ENCODE measurements around the gene HOXB4. TPM values are rescaled to one million over a fixed set of nuclear protein-coding genes. Genes with fewer than 3 reads are reported as not detected.

HOXB4 gene
- total and polyA plus RNA-seq, 5 donors from 2014 or later: 0.16 to 2.9 (median 0.18) TPM; not detected in 2

DNA sequence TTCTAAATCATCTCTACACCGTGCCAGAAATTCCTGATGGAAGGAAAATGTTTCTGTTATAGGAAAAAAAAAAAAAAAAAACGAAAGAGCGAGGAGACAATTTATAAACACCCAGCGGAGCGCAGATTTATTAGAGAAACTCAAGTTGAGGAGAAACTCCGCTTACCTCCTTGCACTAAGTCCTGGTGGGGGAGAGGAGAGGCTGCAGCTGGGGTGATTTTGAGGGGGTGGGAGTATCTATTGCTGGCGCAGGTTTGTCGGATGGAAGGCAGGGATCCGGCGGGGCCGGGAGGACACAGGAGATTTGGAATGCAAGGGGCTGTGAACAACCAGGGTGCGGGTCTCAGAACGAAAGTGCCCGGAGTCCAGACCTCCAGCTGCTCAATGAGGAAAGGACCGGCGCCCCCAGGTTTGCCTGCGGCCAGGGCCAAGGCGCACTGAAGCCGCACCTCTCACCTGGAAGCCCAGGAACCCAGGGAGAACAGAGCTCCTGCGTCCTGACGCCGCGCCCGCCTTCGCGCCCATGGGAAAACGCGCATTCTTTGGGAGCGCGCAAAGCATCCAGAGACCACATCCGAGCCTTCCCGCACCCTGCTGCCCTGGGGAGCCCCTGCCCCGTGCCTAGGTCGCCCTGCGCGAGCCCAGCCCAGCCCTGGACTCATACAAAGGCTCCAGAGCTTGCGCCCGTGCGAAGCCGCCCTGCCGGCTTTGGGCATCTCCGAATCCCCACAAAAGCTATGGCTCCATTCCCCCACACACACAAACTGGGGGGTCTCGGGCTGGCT is 39.5 kb upstream of the HOXB4 start:
- Mint-ChIP-seq H3K27ac (no peak overlapping the region), H3K4me3 (peak overlapping the region in 3 of 4 donors; percentile 50 to 88 (median 73)), H3K4me1 (peaks cover 10 to 48% (median 37%) of the 10 kb centered on the region in 4 donors), H3K9me3 (peaks cover 0 to 9% (median 0%) of the 10 kb centered on the region in 7 donors), H3K36me3 (no peaks in the 10 kb centered on the region), H3K27me3 (peaks cover 95% of the 10 kb centered on the region)
- ATAC-seq (ENCODE audit: low read depth in 2 of 2) (no peak), DNase-seq (no peak)
- no peaks in the 10 kb centered on the region for H3K36me3 ChIP-seq (ENCODE audit: control insufficient read depth, insufficient read depth, low read length)
- H3K9me3 ChIP-seq (ENCODE audit: control insufficient read depth in 2 of 2, low read length in 2 of 2): no peaks in the 10 kb centered on the region
- no peak overlapping the region for H3K27ac ChIP-seq (ENCODE audit: insufficient read depth, low read length, poor library complexity, severe bottlenecking)
- H3K4me3 ChIP-seq (ENCODE audit: low read depth, low read length): no peak overlapping the region
- H3K4me1 ChIP-seq (ENCODE audit: control insufficient read depth, insufficient read depth, low read length, poor library complexity, severe bottlenecking): peaks cover 43% of the 10 kb centered on the region
- peaks cover 47% of the 10 kb centered on the region for H3K27me3 ChIP-seq (ENCODE audit: control insufficient read depth, insufficient read depth, low read length)

DNA sequence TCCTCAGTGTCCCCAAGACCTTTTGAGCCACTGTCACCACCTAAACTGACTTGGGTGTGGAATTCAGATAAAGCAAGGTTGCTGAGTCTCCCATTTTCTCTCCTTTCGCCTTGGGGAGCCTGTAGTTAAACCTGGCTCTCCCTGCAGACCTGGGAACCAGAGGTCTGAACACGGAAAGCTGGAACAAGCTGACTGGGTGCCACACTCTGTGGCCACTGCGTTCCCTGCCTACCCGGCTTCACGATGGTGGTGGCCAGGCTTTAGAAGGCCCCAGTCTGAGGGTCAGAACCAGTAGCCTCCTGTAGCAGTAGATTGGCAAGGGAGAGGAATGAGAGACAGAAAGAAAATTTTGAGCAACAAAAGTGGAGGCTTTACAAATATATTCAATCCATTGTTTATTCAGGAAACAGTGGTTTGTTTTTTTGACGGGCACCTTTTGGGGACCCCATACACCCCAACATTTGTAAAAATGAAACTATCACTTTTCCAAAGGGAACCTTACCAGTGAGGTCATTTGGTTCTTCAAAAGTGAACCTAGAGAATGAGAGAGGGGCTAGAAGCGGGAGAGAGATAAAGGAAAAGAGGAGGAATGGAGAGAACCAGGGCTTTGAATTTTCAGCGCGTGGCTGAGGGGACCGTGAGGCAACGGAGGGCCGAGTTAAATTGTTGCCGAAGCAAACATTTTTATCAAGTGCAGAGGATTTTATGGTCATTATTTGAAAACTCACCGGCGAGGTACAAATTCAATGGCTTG is 38.7 kb upstream of the HOXB4 start:
- Histone ChIP-seq H3K27me3 (ENCODE audit: control insufficient read depth, insufficient read depth, low read length) (peaks cover 42% of the 10 kb centered on the region), H3K4me3 (ENCODE audit: low read depth, low read length) (no peak overlapping the region), H3K4me1 (ENCODE audit: control insufficient read depth, insufficient read depth, low read length, poor library complexity, severe bottlenecking) (peaks cover 51% of the 10 kb centered on the region), H3K36me3 (ENCODE audit: control insufficient read depth, insufficient read depth, low read length) (no peaks in the 10 kb centered on the region), H3K9me3 (ENCODE audit: control insufficient read depth in 2 of 2, low read length in 2 of 2) (no peaks in the 10 kb centered on the region), H3K27ac (ENCODE audit: insufficient read depth, low read length, poor library complexity, severe bottlenecking) (no peak overlapping the region)
- peaks cover 10 to 54% (median 42%) of the 10 kb centered on the region in 4 donors for H3K4me1 Mint-ChIP-seq
- DNase-seq: no peak
- H3K27ac Mint-ChIP-seq: peak overlapping the region in 1 of 3 donors; percentile 57
- peaks cover 0 to 9% (median 0%) of the 10 kb centered on the region in 7 donors for H3K9me3 Mint-ChIP-seq
- H3K4me3 Mint-ChIP-seq: peak overlapping the region in 3 of 4 donors; percentile 56 to 82 (median 73)
- ATAC-seq (ENCODE audit: low read depth in 2 of 2): no peak
- H3K27me3 Mint-ChIP-seq: peaks cover 93% of the 10 kb centered on the region
- H3K36me3 Mint-ChIP-seq: no peaks in the 10 kb centered on the region

DNA sequence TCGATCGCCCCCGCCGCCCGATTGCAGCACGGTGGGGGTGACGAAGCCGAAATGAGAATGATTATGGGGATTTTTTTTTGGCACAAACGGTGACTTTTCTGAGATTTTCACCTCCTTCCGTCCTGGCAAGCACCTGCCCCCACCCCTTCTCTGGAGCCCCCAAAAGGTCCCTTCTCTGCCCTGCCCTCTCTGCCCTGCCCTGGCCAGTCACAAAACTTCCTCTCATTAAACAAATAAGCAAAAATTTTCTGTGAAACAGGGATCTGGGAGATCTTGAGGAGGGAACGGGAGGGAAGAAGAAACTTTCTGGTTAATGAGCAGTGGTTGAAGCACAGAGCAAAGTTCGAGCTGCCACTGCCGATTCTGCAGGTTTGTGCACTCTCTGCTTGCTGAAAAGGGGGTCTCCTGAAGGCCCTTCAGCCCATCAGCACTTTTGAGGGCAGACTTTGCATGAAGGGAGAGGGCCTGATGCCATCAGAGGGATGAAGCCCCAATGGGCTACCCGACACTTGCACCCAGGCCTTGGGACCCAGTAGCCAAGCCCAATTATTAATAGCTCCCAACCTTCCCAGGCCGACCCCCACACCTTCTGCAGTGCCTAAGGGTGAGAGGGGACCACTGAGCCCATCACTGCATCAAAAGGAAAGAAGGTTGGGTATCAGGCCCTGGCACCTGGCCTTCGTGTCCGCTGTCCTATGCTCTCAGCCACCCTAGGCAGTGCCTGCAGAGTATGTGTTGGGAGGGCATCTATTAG is 38.0 kb upstream of the HOXB4 start:
- Histone ChIP-seq H3K36me3 (ENCODE audit: control insufficient read depth, insufficient read depth, low read length) (no peaks in the 10 kb centered on the region), H3K27ac (ENCODE audit: insufficient read depth, low read length, poor library complexity, severe bottlenecking) (no peak overlapping the region), H3K4me1 (ENCODE audit: control insufficient read depth, insufficient read depth, low read length, poor library complexity, severe bottlenecking) (peaks cover 58% of the 10 kb centered on the region), H3K27me3 (ENCODE audit: control insufficient read depth, insufficient read depth, low read length) (peaks cover 36% of the 10 kb centered on the region), H3K9me3 (ENCODE audit: control insufficient read depth in 2 of 2, low read length in 2 of 2) (no peaks in the 10 kb centered on the region), H3K4me3 (ENCODE audit: low read depth, low read length) (no peak overlapping the region)
- DNase-seq (no peak), ATAC-seq (ENCODE audit: low read depth in 2 of 2) (no peak)
- H3K36me3 Mint-ChIP-seq: no peaks in the 10 kb centered on the region
- no peak overlapping the region for H3K27ac Mint-ChIP-seq
- H3K27me3 Mint-ChIP-seq: peaks cover 92% of the 10 kb centered on the region
- peaks cover 0 to 9% (median 0%) of the 10 kb centered on the region in 7 donors for H3K9me3 Mint-ChIP-seq
- H3K4me3 Mint-ChIP-seq: peak overlapping the region in 2 of 4 donors; percentile 27 to 73
- H3K4me1 Mint-ChIP-seq: peaks cover 10 to 61% (median 46%) of the 10 kb centered on the region in 4 donors

DNA sequence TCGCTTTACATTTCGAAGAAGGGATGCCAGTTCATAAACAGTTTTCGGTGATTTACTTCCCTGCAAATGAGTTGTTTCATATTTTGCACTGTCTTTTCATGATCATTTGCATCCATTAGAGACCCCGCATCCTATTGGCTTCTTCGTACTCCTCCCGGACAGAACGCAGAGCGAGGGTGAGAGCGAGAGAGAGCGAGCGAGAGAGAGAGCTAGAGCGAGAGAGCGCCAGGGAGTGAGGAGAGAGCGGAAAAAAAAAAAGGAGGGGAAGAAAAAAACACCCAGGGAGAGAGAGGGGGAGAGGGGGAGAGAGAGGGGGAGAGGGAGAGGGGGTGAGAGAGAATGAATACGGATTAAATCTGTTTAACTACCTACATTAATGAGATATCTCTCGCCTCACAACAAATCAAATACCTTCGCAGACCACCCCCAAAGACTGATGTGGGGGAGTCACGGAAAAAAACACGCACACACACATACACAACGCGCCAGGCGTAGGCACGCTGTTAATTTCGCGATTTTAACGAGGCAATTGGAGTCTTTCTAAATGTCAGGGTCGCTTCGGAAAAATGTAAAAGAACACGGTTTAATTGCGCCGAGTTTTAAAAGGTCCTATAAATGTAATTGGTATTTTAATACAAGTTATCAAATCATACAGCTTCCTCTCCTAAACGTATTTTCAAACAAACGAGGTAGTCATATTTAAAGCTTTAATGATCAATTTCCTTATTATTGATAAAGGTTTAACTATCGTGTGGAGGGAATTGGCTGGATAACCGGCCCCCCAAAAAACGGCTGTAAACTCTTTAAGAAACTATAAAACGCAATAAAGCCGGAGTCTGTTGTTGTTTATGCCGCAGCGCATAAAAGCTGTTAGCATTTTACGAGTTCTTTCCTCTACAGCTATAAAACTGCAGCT is 37.2 kb upstream of the HOXB4 start, which contains the start of gene HOXB8:
Gene HOXB8, minus strand, starts transcription at position 246 of the 916 bp plus-strand sequence. CDS start 588 bp downstream, outside the sequence.
- Mint-ChIP-seq H3K4me1 (peaks cover 10 to 67% (median 51%) of the 10 kb centered on the region in 4 donors), H3K27ac (peak within 1 kb of the TSS in 1 of 3 donors; percentile 87), H3K36me3 (no peaks in the 10 kb centered on the region), H3K9me3 (peaks cover 0 to 9% (median 0%) of the 10 kb centered on the region in 7 donors), H3K27me3 (peaks cover 90% of the 10 kb centered on the region), H3K4me3 (peak within 1 kb of the TSS; percentile 74 to 88 (median 82))
- ATAC-seq (ENCODE audit: low read depth in 2 of 2): no peak
- Histone ChIP-seq H3K4me1 (ENCODE audit: control insufficient read depth, insufficient read depth, low read length, poor library complexity, severe bottlenecking) (peaks cover 66% of the 10 kb centered on the region), H3K4me3 (ENCODE audit: low read depth, low read length) (no peak within 1 kb of the TSS), H3K36me3 (ENCODE audit: control insufficient read depth, insufficient read depth, low read length) (no peaks in the 10 kb centered on the region), H3K27ac (ENCODE audit: insufficient read depth, low read length, poor library complexity, severe bottlenecking) (no peak within 1 kb of the TSS), H3K9me3 (ENCODE audit: control insufficient read depth in 2 of 2, low read length in 2 of 2) (no peaks in the 10 kb centered on the region), H3K27me3 (ENCODE audit: control insufficient read depth, insufficient read depth, low read length) (peaks cover 28% of the 10 kb centered on the region)
- no peak for DNase-seq

DNA sequence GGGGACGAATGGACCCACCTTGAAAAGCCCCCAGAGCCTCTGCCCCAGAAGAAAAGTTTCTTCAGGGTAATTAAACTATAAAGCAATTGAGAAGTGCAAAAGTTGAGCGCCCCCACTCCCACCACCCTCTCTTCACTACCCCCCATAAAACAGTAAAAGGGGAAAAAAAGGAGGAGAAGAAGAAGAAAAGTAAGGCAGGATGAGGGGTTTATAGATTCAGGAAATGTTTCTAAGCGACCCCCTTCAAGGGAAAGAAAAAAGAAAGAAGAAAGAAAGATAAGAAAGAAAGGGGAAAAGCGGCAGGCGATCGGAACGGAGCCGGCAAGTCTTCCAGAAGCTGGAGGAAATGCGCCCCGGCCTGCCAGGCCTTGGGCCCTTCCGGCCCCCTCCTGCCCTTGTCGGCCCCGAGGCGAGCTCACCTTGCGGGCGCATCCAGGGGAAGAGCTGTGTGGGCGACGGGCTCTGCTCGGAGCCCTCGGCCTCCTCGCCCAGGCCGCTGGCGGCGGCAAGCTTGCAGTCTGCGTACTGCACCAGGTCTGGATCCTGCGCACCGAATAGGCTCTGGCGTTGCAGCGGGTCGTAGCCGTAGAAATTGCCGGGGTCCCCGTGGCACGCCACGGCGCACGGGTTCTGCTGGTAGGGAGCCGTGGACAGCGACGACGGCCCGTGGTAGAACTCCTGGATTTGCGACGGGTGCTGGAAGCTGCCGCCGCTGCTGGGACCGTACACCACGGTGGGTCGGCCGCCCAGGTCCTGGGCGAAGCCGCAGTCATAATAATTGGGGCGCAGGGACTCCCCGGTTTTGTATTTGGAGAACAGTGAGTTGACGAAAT is 35.9 kb upstream of the HOXB4 start:
- Mint-ChIP-seq H3K27ac (no peak overlapping the region), H3K9me3 (peaks cover 0 to 9% (median 0%) of the 10 kb centered on the region in 7 donors), H3K36me3 (no peaks in the 10 kb centered on the region), H3K4me3 (peak overlapping the region; percentile 74 to 88 (median 82)), H3K27me3 (peaks cover 87% of the 10 kb centered on the region), H3K4me1 (peaks cover 10 to 69% (median 52%) of the 10 kb centered on the region in 4 donors)
- no peak overlapping the region for H3K27ac ChIP-seq (ENCODE audit: insufficient read depth, low read length, poor library complexity, severe bottlenecking)
- no peaks in the 10 kb centered on the region for H3K9me3 ChIP-seq (ENCODE audit: control insufficient read depth in 2 of 2, low read length in 2 of 2)
- H3K4me1 ChIP-seq (ENCODE audit: control insufficient read depth, insufficient read depth, low read length, poor library complexity, severe bottlenecking): peaks cover 74% of the 10 kb centered on the region
- H3K27me3 ChIP-seq (ENCODE audit: control insufficient read depth, insufficient read depth, low read length): peaks cover 31% of the 10 kb centered on the region
- no peak overlapping the region for H3K4me3 ChIP-seq (ENCODE audit: low read depth, low read length)
- DNase-seq: peak in 1 of 3 donors; percentile 47
- no peaks in the 10 kb centered on the region for H3K36me3 ChIP-seq (ENCODE audit: control insufficient read depth, insufficient read depth, low read length)
- peak in 1 of 2 donors; percentile 19 for ATAC-seq (ENCODE audit: low read depth in 2 of 2)

DNA sequence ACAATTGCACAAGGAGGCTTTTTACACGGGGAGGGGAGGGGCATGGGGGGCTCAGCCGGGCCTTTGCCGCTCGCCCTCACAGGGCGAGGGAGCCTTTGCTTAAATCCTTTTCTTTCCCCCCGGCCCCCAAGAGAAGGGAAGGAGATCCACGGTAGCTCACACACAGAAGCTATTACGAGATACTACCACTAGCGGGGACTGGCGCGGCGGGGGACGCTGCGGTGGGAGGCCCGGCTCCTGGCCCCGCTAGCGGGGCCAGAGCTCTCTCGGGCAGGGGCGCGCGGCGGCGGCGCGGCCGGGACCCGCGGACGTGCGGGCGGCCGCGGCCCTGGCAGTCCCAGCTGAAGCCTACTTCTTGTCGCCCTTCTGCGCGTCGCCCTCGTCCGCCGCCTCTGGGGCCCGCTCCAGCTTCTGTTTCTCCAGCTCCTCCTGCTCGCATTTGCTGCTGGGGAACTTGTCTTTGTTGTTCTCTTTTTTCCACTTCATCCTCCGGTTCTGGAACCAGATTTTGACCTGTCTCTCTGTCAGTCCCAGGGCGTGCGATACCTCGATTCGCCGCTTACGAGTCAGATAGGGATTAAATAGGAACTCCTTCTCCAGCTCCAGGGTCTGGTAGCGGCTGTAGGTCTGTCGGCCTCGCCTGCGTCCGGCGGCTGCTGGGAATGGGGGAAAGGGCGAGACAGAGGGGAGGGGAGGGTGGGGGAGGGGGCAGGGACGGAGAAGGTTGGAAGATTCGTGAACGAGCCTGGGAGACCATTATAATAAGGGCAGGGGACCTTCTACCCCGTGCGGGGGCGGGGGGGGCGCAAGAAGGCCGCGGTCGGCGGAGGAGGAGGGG is 34.9 kb upstream of the HOXB4 start:
- Histone ChIP-seq H3K36me3 (ENCODE audit: control insufficient read depth, insufficient read depth, low read length) (no peaks in the 10 kb centered on the region), H3K4me1 (ENCODE audit: control insufficient read depth, insufficient read depth, low read length, poor library complexity, severe bottlenecking) (peaks cover 65% of the 10 kb centered on the region), H3K9me3 (ENCODE audit: control insufficient read depth in 2 of 2, low read length in 2 of 2) (no peaks in the 10 kb centered on the region), H3K27me3 (ENCODE audit: control insufficient read depth, insufficient read depth, low read length) (peaks cover 31% of the 10 kb centered on the region), H3K4me3 (ENCODE audit: low read depth, low read length) (peak overlapping the region; percentile 68), H3K27ac (ENCODE audit: insufficient read depth, low read length, poor library complexity, severe bottlenecking) (no peak overlapping the region)
- peak overlapping the region; percentile 84 to 97 (median 88) for H3K4me3 Mint-ChIP-seq
- peaks cover 0 to 6% (median 0%) of the 10 kb centered on the region in 7 donors for H3K9me3 Mint-ChIP-seq
- peaks cover 87% of the 10 kb centered on the region for H3K27me3 Mint-ChIP-seq
- H3K36me3 Mint-ChIP-seq: no peaks in the 10 kb centered on the region
- peaks cover 4 to 61% (median 45%) of the 10 kb centered on the region in 4 donors for H3K4me1 Mint-ChIP-seq
- peak; percentile 61 to 62 for ATAC-seq (ENCODE audit: low read depth in 2 of 2)
- peak overlapping the region in 1 of 3 donors; percentile 64 for H3K27ac Mint-ChIP-seq
- DNase-seq: peak in 2 of 3 donors; percentile 43 to 51
